Neural cell (in vitro differentiated cells): Measurements from ENCODE around the gene NHLRC4. TPM values are rescaled to one million over a fixed set of nuclear protein-coding genes. Genes with fewer than 3 reads are reported as not detected.
A peak's percentile ranks its signal among the peaks of the same experiment; 100 is the strongest.

Source experiments
- H2AFZ ChIP-seq: fragments of 200-600, 300-800 bp; sonication (generic), shearing (Covaris generic); 2 replicates; pipeline ENCODE4 v1.6.0; 2014; ENCODE audit warnings: low read depth, mild to moderate bottlenecking, antibody characterized with exemption, low read length, moderate library complexity
- H3F3A ChIP-seq: fragments of 200-600 bp; shearing (Covaris generic); 2 replicates; pipeline ENCODE4 v1.6.1; 2016; ENCODE audit warnings: mild to moderate bottlenecking, moderate library complexity, mixed read lengths, antibody characterized with exemption, low read length; ENCODE audit not compliant: insufficient read depth, poor library complexity, severe bottlenecking
- H3K27ac ChIP-seq: fragments of 200-600, 300-800 bp; sonication (generic), shearing (Covaris generic); 2 replicates; pipeline ENCODE4 v1.5.1; 2014; ENCODE audit warnings: mild to moderate bottlenecking, low read length, moderate library complexity
- H3K27me3 ChIP-seq: fragments of 300-800, 200-600 bp; sonication (generic), shearing (Covaris generic); 2 replicates; pipeline ENCODE4 v1.6.0; 2014; ENCODE audit warnings: mild to moderate bottlenecking, low read depth, low read length, moderate library complexity; ENCODE audit not compliant: insufficient read depth
- H3K36me3 ChIP-seq: fragments of 300-800, 200-600 bp; sonication (generic), shearing (Covaris generic); 2 replicates; pipeline ENCODE4 v1.5.1; 2014; ENCODE audit warnings: mild to moderate bottlenecking, antibody characterized with exemption, low read length, moderate library complexity; ENCODE audit not compliant: insufficient read depth
- H3K4me2 ChIP-seq: fragments of 300-800, 200-600 bp; sonication (generic), shearing (Covaris generic); 2 replicates; pipeline ENCODE4 v1.6.0; 2014; ENCODE audit warnings: mild to moderate bottlenecking, low read length
- H3K4me3 ChIP-seq: fragments of 300-800, 200-600 bp; sonication (generic), shearing (Covaris generic); 2 replicates; pipeline ENCODE4 v1.5.1; 2014; ENCODE audit warnings: mild to moderate bottlenecking, low read length, moderate library complexity
- H3K79me2 ChIP-seq: fragments of 200-600 bp; shearing (Covaris generic); replicated peaks from 2 replicates; pipeline ENCODE4 v1.6.0; 2014; ENCODE audit warnings: mild to moderate bottlenecking, low read length, moderate library complexity; ENCODE audit not compliant: insufficient read depth
- H3K9ac ChIP-seq: fragments of 300-800, 200-600 bp; sonication (generic), shearing (Covaris generic); 2 replicates; pipeline ENCODE4 v1.6.1; 2016; ENCODE audit warnings: mild to moderate bottlenecking, low read length, mixed read lengths
- H3K9me2 ChIP-seq: fragments of 200-600 bp; shearing (Covaris generic); 2 replicates; pipeline ENCODE4 v1.6.1; 2016; ENCODE audit warnings: mild to moderate bottlenecking, low read length, mixed read lengths; ENCODE audit not compliant: insufficient read depth
- H3K9me3 ChIP-seq: fragments of 200-600, 300-800 bp; sonication (generic), shearing (Covaris generic); 2 replicates; pipeline ENCODE4 v1.6.1; 2016; ENCODE audit warnings: mild to moderate bottlenecking, mixed run types, low read length, moderate library complexity, mixed read lengths
- H4K20me1 ChIP-seq: fragments of 200-600 bp; shearing (Covaris generic); 2 replicates; pipeline ENCODE4 v1.6.1; 2016; ENCODE audit warnings: mild to moderate bottlenecking, mixed run types; ENCODE audit not compliant: insufficient read depth
- EP300 ChIP-seq: fragments of 450-650 bp; conservative IDR thresholded peaks from 2 replicates; pipeline ENCODE4 v1.6.1; 2014; ENCODE audit warnings: antibody characterized with exemption, mild to moderate bottlenecking, moderate library complexity; ENCODE audit not compliant: poor library complexity, severe bottlenecking
- EZH2 ChIP-seq: fragments of 200-600, 300-800 bp; shearing (Covaris generic), sonication (generic); IDR thresholded peaks from 2 replicates; pipeline ENCODE4 v1.6.1; 2014; ENCODE audit warnings: antibody characterized with exemption, low read length, borderline replicate concordance, mild to moderate bottlenecking; ENCODE audit not compliant: insufficient read depth, poor library complexity, severe bottlenecking
- MXI1 ChIP-seq: fragments of 450-650 bp; conservative IDR thresholded peaks from 2 replicates; pipeline ENCODE4 v1.6.1; 2014; ENCODE audit warnings: antibody characterized with exemption, mild to moderate bottlenecking; ENCODE audit not compliant: poor library complexity, severe bottlenecking
- POLR2AphosphoS5 ChIP-seq: IDR thresholded peaks from 2 replicates; pipeline ENCODE4 v1.6.1; 2012
- RAD21 ChIP-seq: fragments of 450-650 bp; conservative IDR thresholded peaks from 2 replicates; pipeline ENCODE4 v1.6.1; 2014; ENCODE audit warnings: antibody characterized with exemption, mild to moderate bottlenecking, moderate library complexity
- SMC3 ChIP-seq: fragments of 450-650 bp; conservative IDR thresholded peaks from 2 replicates; pipeline ENCODE4 v1.6.1; 2014; ENCODE audit warnings: antibody characterized with exemption, mild to moderate bottlenecking, moderate library complexity; ENCODE audit not compliant: poor library complexity
- TAF1 ChIP-seq: IDR thresholded peaks from 2 replicates; pipeline ENCODE4 v1.6.1; 2012; ENCODE audit warnings: low read depth
- polyA plus RNA-seq: library from polyadenylated mRNA; depleted of rRNA; stranded (reverse); fragments of >200 nt; gene quantifications from 2 replicates; pipeline ENCODE4 v1.2.3, GENCODE V29; 2014
- TF ChIP-seq, protein P1 (sequence below): IDR thresholded peaks from 2 replicates; pipeline ENCODE4 v1.6.1; 2012; ENCODE audit warnings: borderline replicate concordance
- TF ChIP-seq, protein P2 (sequence below): fragments of 450-650 bp; IDR thresholded peaks from 2 replicates; pipeline ENCODE4 v1.5.1; 2014; ENCODE audit warnings: antibody characterized with exemption, mild to moderate bottlenecking, moderate library complexity; ENCODE audit not compliant: poor library complexity, severe bottlenecking

NHLRC4 gene
- polyA plus RNA-seq, 1 donor from 2014 or later: not detected

DNA sequence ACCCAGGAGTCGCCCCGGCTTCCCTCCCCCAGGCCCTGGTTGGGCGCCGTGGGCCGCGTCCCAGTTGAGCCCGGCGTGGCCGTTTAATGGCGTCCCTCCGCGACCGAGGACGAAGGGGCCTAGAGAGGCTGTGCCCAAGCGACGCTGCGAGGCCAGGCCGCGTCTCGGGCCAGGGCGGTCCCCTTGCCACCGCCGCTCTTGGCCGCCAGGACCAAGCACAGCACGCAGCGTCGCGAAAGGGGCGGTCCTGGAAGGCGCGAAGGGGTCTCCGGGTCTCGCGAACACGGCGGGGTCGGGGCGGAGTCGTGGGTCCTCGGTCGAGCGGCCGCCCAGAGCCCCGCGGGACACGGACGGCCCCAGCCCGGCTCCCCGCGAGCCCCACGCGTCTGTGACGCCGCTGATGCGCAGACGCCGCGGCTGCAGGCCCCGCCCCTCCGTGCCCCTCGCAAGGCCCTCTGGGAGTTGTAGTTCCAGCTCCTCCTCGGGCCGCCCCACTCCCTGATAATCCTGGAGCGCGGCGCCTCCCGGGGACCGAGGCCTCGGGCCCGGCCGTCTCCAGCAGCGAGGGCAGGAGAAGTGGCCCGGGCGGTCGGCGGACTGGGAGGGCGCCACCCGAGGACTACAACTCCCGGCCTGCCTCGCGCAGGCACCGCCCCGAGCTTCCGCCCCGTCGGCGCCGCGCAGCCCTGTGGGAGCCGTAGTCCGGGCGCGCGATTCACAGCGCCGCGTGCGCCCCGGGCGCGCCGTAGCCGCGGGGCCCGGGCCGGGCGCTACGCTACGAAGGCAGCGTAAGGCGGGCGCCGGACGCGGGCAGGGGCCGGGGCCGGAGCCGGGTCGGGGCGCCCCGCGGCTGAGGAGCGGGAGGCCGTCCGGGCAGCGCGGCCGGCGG is 39.5 kb upstream of the NHLRC4 start, which contains the start of gene CAPN15 (continued):
- peak; percentile 29 for TF ChIP-seq RAD21
- peak; percentile 27 for TF ChIP-seq TAF1
- TF ChIP-seq MXI1: peak; percentile 79
- TF ChIP-seq POLR2AphosphoS5: peak; percentile 78

DNA sequence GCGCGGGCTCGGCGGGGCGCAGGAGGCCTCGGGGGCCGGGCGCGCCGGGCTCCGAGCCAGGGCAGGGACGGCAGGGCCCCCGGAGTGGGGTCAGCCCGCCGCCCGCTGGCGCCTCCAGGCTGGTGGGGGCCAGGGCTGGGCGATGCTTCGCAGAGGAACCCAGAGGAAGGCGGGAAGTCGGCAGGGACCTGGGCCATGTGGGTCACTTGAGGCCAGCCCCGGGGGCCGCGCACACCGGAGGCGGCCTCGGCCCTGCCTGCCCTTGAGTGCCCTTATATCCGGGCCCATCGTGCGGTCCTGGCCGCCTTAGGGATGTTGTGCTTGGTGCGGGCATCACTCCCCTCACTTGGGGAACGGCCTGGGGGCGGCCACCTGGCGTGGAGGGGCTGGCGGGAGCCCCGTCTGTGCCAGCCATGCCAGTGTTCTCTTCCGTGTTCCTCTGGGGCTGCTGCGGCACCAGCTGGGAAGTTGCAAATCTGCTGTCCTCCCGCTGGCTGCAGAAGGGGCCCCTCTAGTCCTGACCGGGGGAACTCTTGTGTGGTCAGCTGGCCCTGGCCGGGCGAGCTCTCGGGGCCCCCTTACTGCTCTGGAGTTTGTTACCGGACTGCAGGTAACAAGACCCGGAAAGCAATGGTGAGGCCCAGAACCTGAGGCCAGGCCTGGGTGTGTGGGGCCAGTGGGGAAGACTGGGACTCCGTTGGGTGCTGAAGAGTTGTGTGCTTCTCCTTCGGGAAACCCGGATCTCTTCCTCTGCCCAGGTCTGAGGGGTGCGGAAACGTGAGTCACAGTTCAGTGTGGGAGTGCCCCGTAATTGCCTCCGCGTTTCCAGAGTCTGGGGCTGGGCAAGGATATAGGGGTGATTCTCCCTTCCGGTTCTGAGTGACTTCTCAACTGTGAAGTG is 38.4 kb upstream of the NHLRC4 start:
- Histone ChIP-seq H3K9me3 (no peaks in the 10 kb centered on the region), H2AFZ (no peak overlapping the region), H4K20me1 (no peaks in the 10 kb centered on the region), H3K27me3 (no peaks in the 10 kb centered on the region), H3K4me3 (peak overlapping the region; percentile 89), H3K27ac (no peak overlapping the region), H3K9ac (peak overlapping the region; percentile 72), H3F3A (no peaks in the 10 kb centered on the region), H3K4me2 (peak overlapping the region; percentile 72), H3K9me2 (no peaks in the 10 kb centered on the region), H3K36me3 (no peaks in the 10 kb centered on the region), H3K79me2 (peaks cover 16% of the 10 kb centered on the region)
- peak; percentile 40 for TF ChIP-seq MXI1
- TF ChIP-seq, protein P1, sequence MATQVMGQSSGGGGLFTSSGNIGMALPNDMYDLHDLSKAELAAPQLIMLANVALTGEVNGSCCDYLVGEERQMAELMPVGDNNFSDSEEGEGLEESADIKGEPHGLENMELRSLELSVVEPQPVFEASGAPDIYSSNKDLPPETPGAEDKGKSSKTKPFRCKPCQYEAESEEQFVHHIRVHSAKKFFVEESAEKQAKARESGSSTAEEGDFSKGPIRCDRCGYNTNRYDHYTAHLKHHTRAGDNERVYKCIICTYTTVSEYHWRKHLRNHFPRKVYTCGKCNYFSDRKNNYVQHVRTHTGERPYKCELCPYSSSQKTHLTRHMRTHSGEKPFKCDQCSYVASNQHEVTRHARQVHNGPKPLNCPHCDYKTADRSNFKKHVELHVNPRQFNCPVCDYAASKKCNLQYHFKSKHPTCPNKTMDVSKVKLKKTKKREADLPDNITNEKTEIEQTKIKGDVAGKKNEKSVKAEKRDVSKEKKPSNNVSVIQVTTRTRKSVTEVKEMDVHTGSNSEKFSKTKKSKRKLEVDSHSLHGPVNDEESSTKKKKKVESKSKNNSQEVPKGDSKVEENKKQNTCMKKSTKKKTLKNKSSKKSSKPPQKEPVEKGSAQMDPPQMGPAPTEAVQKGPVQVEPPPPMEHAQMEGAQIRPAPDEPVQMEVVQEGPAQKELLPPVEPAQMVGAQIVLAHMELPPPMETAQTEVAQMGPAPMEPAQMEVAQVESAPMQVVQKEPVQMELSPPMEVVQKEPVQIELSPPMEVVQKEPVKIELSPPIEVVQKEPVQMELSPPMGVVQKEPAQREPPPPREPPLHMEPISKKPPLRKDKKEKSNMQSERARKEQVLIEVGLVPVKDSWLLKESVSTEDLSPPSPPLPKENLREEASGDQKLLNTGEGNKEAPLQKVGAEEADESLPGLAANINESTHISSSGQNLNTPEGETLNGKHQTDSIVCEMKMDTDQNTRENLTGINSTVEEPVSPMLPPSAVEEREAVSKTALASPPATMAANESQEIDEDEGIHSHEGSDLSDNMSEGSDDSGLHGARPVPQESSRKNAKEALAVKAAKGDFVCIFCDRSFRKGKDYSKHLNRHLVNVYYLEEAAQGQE: no peak

DNA sequence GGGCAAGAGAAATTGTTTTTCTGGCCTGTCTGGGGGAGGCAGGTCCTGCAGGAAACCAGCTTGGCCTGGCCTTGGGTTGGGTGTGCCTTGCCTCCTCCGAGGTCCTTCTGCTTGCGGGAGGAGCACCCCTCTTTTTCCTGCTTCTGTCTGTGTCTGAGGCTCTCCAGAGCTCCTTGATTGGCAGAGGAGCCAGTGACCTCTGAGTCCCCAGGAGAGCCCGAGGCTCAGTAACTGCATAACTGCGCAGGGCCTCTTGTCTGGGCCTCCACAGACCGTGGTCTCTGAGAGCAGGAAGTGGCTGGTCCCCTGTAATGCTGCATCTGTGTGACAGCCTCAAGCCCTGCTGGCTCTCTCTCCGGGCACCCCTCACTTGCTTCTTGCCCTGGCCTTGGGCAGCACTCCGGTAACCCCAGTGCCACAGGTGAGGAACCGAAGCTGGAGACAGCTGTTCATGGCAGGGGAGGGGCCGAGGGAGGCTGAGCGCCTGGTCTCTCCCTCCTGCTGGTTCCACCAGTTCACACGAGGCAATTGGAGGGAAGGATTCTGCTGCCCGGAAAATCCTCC is 37.7 kb upstream of the NHLRC4 start:
- TF ChIP-seq MXI1 (no peak), POLR2AphosphoS5 (no peak), RAD21 (no peak), SMC3 (no peak), EP300 (no peak), EZH2 (no peak), TAF1 (no peak)
- TF ChIP-seq, protein P1: no peak
- TF ChIP-seq, protein P2, sequence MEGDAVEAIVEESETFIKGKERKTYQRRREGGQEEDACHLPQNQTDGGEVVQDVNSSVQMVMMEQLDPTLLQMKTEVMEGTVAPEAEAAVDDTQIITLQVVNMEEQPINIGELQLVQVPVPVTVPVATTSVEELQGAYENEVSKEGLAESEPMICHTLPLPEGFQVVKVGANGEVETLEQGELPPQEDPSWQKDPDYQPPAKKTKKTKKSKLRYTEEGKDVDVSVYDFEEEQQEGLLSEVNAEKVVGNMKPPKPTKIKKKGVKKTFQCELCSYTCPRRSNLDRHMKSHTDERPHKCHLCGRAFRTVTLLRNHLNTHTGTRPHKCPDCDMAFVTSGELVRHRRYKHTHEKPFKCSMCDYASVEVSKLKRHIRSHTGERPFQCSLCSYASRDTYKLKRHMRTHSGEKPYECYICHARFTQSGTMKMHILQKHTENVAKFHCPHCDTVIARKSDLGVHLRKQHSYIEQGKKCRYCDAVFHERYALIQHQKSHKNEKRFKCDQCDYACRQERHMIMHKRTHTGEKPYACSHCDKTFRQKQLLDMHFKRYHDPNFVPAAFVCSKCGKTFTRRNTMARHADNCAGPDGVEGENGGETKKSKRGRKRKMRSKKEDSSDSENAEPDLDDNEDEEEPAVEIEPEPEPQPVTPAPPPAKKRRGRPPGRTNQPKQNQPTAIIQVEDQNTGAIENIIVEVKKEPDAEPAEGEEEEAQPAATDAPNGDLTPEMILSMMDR: no peak
- Histone ChIP-seq H3K9me2 (no peaks in the 10 kb centered on the region), H3K79me2 (peaks cover 16% of the 10 kb centered on the region), H3K4me3 (peak overlapping the region; percentile 89), H2AFZ (no peak overlapping the region), H3K4me2 (peak overlapping the region; percentile 72), H3K27ac (no peak overlapping the region), H3K9ac (peak overlapping the region; percentile 72), H4K20me1 (no peaks in the 10 kb centered on the region), H3F3A (no peaks in the 10 kb centered on the region), H3K9me3 (no peaks in the 10 kb centered on the region), H3K27me3 (no peaks in the 10 kb centered on the region), H3K36me3 (no peaks in the 10 kb centered on the region)
